Measurements from ENCODE around the gene SCGB2A2. TPM values are rescaled to one million over a fixed set of nuclear protein-coding genes. Genes with fewer than 3 reads are reported as not detected.

SCGB2A2 gene
- total and polyA plus RNA-seq, 9 of the 15 experiments (the other 6 are each of a cell fraction or from before 2014, with no cell fraction given), result not detected

DNA sequence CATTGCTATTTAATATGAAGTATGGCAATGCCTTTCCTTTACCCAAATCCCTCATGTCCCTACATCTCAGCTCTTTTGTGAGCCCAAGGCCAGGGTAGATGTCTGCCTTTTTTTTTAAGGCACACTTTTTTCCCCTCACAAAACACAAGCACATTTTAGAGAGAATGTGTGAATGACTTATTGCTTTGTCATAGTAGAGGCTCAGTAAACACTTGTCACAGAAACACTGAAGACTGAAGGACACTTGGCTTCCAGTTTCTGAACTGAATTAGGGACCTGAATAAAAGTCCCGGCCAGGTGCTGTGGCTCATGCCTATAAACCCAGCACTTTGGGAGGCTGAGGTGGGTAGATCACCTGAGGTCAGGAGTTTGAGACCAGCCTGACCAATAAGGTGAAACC lies 2.9 kb upstream of the SCGB2A2 start:
- ChIA-PET POLR2A (no interaction called here), CTCF (ENCODE audit: low intra/inter-chr PET ratio) (no interaction called here)
- FAIRE-seq, result no peak
- H3K9ac ChIP-seq (ENCODE audit: insufficient read depth in 1 of 2, low read depth in 2 of 2, low read length in 2 of 2), result no peak overlapping the region
- no peaks in the 10 kb centered on the region for H3K9me3 ChIP-seq (replicated peaks; ENCODE audit: control insufficient read depth, insufficient read depth, low read depth, low read length)
- no peaks in the 10 kb centered on the region for H3K9me1 ChIP-seq (ENCODE audit: control insufficient read depth, insufficient read depth, low read length)
- H3K27me3 ChIP-seq (ENCODE audit: control insufficient read depth in 2 of 2, insufficient read depth in 2 of 2, low read length in 2 of 2), result peaks cover 25 to 43% of the 10 kb centered on the region in 2 experiments; a peak in 4 of 5 replicates
- no peaks in the 10 kb centered on the region for H3K4me1 ChIP-seq (replicated peaks in 1 of 2; ENCODE audit: control insufficient read depth in 2 of 2, insufficient read depth in 2 of 2, low read length in 2 of 2)
- H3K27ac ChIP-seq (ENCODE audit: extremely low read depth, low read depth, low read length), result no peak overlapping the region
- in situ Hi-C loops (cut with MboI) (no loop called here), intact Hi-C loops (cut with micrococcal nuclease) (no loop called here)
- no TSS peak for BruUV-seq (replicated peaks)
- H4K20me1 ChIP-seq (replicated peaks; ENCODE audit: control insufficient read depth, insufficient read depth, low read length), result no peaks in the 10 kb centered on the region
- no peak overlapping the region for H2AFZ ChIP-seq (ENCODE audit: low read depth, low read length)
- H3K79me2 ChIP-seq (ENCODE audit: control insufficient read depth, insufficient read depth, low read length), result no peaks in the 10 kb centered on the region
- ATAC-seq, result no peak
- no peak for DNase-seq (ENCODE audit: extremely low read depth in 1 of 4, low spot score in 3 of 4)
- WGBS (ENCODE audit: insufficient coverage, low coverage, missing lambda C conversion rate), result 0% methylated on average over 1 of the region's 1 CpG
- H3K4me2 ChIP-seq (ENCODE audit: insufficient read depth, low read length), result no peak overlapping the region
- TF ChIP-seq ZNF282 (CRISPR knock-in tag; IDR thresholded peaks at IDR 0.05) (no peak), CSDE1 (IDR thresholded peaks at IDR 0.05) (no peak), ZNF41 (CRISPR knock-in tag; conservative IDR thresholded peaks at IDR 0.05) (no peak), CBX1 (IDR thresholded peaks at IDR 0.05; ENCODE audit: low read depth) (no peak), ZNF134 (CRISPR knock-in tag; conservative IDR thresholded peaks at IDR 0.05) (no peak), TAL1 (IDR thresholded peaks at IDR 0.05) (no peak)
- H3K4me3 ChIP-seq, result no peak overlapping the region
- no peaks in the 10 kb centered on the region for H3K36me3 ChIP-seq (ENCODE audit: control insufficient read depth, insufficient read depth, low read length)

DNA sequence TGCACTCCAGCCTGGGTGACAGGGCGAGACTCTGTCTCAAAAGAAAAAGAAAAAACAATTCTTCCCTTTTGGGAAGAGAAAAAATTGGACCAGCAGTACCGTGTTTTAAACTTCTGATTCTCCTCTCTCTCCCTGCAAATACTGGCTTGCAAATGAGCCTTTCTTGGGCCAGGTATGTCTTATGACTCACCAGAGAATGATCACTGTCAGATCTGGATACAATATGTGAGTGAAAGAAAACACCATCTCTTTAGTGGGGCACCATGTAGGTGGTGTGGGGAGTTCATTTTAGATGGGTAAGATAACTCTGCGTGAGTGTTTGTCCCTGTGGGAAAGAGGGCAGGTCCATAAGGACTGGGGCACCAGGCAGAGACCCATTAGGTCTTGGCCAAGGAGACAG lies 2.4 kb upstream of the SCGB2A2 start:
- 0% methylated on average over 3 of the region's 3 CpGs for WGBS (ENCODE audit: insufficient coverage, low coverage, missing lambda C conversion rate)
- POLR2A ChIA-PET, result no interaction called here
- no peak overlapping the region for H3K27ac ChIP-seq (ENCODE audit: extremely low read depth, low read depth, low read length)
- H3K9ac ChIP-seq (ENCODE audit: insufficient read depth in 1 of 2, low read depth in 2 of 2, low read length in 2 of 2), result no peak overlapping the region
- H3K4me3 ChIP-seq, result no peak overlapping the region
- in situ Hi-C loops (cut with MboI), result no loop called here
- no peak for DNase-seq (ENCODE audit: extremely low read depth in 1 of 4, low spot score in 3 of 4)
- H3K36me3 ChIP-seq (ENCODE audit: control insufficient read depth, insufficient read depth, low read length), result no peaks in the 10 kb centered on the region
- no peaks in the 10 kb centered on the region for H3K4me1 ChIP-seq (replicated peaks in 1 of 2; ENCODE audit: control insufficient read depth in 2 of 2, insufficient read depth in 2 of 2, low read length in 2 of 2)
- H3K9me3 ChIP-seq (replicated peaks; ENCODE audit: control insufficient read depth, insufficient read depth, low read depth, low read length), result no peaks in the 10 kb centered on the region
- H3K4me2 ChIP-seq (ENCODE audit: insufficient read depth, low read length), result no peak overlapping the region
- FAIRE-seq, result no peak
- H2AFZ ChIP-seq (ENCODE audit: low read depth, low read length), result no peak overlapping the region
- no peak for ATAC-seq
- H3K9me1 ChIP-seq (ENCODE audit: control insufficient read depth, insufficient read depth, low read length), result no peaks in the 10 kb centered on the region
- peaks cover 25 to 43% of the 10 kb centered on the region in 2 experiments; a peak in 4 of 5 replicates for H3K27me3 ChIP-seq (ENCODE audit: control insufficient read depth in 2 of 2, insufficient read depth in 2 of 2, low read length in 2 of 2)
- CTCF ChIA-PET (ENCODE audit: low intra/inter-chr PET ratio), result no interaction called here
- no peaks in the 10 kb centered on the region for H4K20me1 ChIP-seq (replicated peaks; ENCODE audit: control insufficient read depth, insufficient read depth, low read length)
- H3K79me2 ChIP-seq (ENCODE audit: control insufficient read depth, insufficient read depth, low read length), result no peaks in the 10 kb centered on the region
- intact Hi-C loops (cut with micrococcal nuclease), result no loop called here
- no TSS peak for BruUV-seq (replicated peaks)
- no peak for TF ChIP-seq SRSF3 (IDR thresholded peaks at IDR 0.05; ENCODE audit: insufficient read depth, low read length)
- TF ChIP-seq HMGN3 (IDR thresholded peaks at IDR 0.05; ENCODE audit: borderline replicate concordance, extremely low read depth, insufficient read length, low read depth, low read length), result no peak
- TF ChIP-seq TGIF2 (CRISPR knock-in tag; IDR thresholded peaks at IDR 0.05), result no peak
- TF ChIP-seq ZNF511 (CRISPR knock-in tag; IDR thresholded peaks at IDR 0.05), result no peak
- no peak for TF ChIP-seq E2F6 (IDR thresholded peaks at IDR 0.05; ENCODE audit: borderline replicate concordance in 1 of 2, extremely low read depth in 1 of 2, insufficient read depth in 1 of 2, insufficient read length in 1 of 2, low read depth in 1 of 2, low read length in 1 of 2, poor library complexity in 1 of 2, severe bottlenecking in 1 of 2)
- no peak for TF ChIP-seq USF1 (CRISPR knock-in tag; IDR thresholded peaks at IDR 0.05)
- TF ChIP-seq ZC3H4 (CRISPR knock-in tag; IDR thresholded peaks at IDR 0.05; ENCODE audit: borderline replicate concordance), result no peak
- no peak for TF ChIP-seq MED1 (CRISPR knock-in tag; IDR thresholded peaks at IDR 0.05; ENCODE audit: borderline replicate concordance)
- no peak for TF ChIP-seq RBM17 (IDR thresholded peaks at IDR 0.05; ENCODE audit: borderline replicate concordance, low read depth, low read length)

All from K562 (cell line).